Parathyroid adenoma (tissue), 2 donors: ENCODE results near the gene NKRF.

Experiments used
- H2AFZ ChIP-seq: fragments of 300-600 bp; sonication (generic); one replicate; pipeline ENCODE4 v1.7.0; 2017; ENCODE audit warnings: antibody characterized with exemption, mild to moderate bottlenecking
- H3K27ac ChIP-seq: fragments of 300-600 bp; sonication (generic); one replicate; pipeline ENCODE4 v1.7.0; 2017
- H3K27me3 ChIP-seq: fragments of 300-600 bp; sonication (generic); one replicate; pipeline ENCODE4 v1.7.0; 2017; ENCODE audit warnings: low read length; ENCODE audit not compliant: control insufficient read depth, insufficient read depth
- H3K36me3 ChIP-seq: fragments of 300-600 bp; sonication (generic); one replicate; pipeline ENCODE4 v1.7.0; 2017; ENCODE audit warnings: low read length; ENCODE audit not compliant: control insufficient read depth, insufficient read depth
- H3K4me1 ChIP-seq: fragments of 300-600 bp; sonication (generic); one replicate; pipeline ENCODE4 v1.7.0; 2017; ENCODE audit warnings: control low read depth
- H3K4me2 ChIP-seq: fragments of 300-600 bp; sonication (generic); one replicate; pipeline ENCODE4 v1.7.0; 2017; ENCODE audit warnings: low read length
- H3K4me3 ChIP-seq: fragments of 300-600 bp; sonication (generic); one replicate; pipeline ENCODE4 v1.7.0; 2017; ENCODE audit warnings: low read depth, low read length
- H3K79me2 ChIP-seq: fragments of 300-600 bp; sonication (generic); one replicate; pipeline ENCODE4 v1.7.0; 2017; ENCODE audit warnings: control low read depth
- H3K9ac ChIP-seq: fragments of 300-600 bp; sonication (generic); one replicate; pipeline ENCODE4 v1.7.0; 2017; ENCODE audit warnings: mild to moderate bottlenecking
- H3K9me3 ChIP-seq: fragments of 300-600 bp; sonication (generic); one replicate; pipeline ENCODE4 v1.7.0; 2017; ENCODE audit warnings: low read length; ENCODE audit not compliant: control insufficient read depth
- CTCF ChIP-seq: fragments of 300-600 bp; sonication (generic); IDR thresholded peaks from one replicate; pipeline ENCODE4 v1.7.0; 2017; ENCODE audit warnings: antibody characterized with exemption, mild to moderate bottlenecking
- donor health status: primary hyperparathyroidism.

NKRF gene

DNA sequence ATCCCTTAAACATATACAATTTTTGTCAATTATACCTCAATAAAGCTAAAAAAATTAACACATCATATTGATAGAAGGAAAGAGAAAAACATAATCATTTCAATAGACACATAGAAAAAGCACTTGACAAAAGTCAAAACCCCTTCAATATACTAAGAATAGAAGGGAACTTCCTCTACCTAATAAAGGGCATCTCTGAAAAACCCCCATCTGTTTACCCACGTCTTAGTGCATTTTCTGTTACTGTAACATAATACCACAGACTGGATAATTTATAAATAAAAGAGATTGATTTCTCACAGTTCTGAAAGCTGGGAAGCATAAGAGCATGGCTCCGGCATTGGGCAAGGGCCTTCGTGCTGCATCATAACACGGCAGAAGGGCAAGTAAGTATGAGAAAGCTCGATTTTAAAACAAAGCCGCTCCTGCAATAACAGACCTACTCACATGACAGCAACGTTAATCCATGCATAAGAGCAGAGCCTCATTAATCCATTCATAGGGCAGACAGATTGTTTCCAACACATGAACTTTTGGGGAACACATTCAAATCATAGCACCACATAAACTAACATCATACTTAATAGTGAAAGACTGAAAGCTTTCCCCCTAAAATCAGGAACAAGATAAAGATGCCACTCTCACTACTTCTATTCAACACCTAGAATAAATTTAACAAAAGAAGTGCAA is 56.8 kb downstream of the NKRF start:
- no peaks in the 10 kb centered on the region for H3K9me3 ChIP-seq
- no peaks in the 10 kb centered on the region for H3K4me1 ChIP-seq
- no peak overlapping the region for H3K4me2 ChIP-seq
- no peak overlapping the region for H3K4me3 ChIP-seq
- H3K9ac ChIP-seq, result no peak overlapping the region
- H2AFZ ChIP-seq, result no peak overlapping the region
- H3K27ac ChIP-seq, result no peak overlapping the region
- no peak for TF ChIP-seq CTCF
- H3K36me3 ChIP-seq, result no peaks in the 10 kb centered on the region
- peaks cover 2% of the 10 kb centered on the region for H3K79me2 ChIP-seq
- no peaks in the 10 kb centered on the region for H3K27me3 ChIP-seq

- Histone ChIP-seq H2AFZ (no peak overlapping the region), H3K4me1 (no peaks in the 10 kb centered on the region), H3K9ac (no peak overlapping the region), H3K27ac (no peak overlapping the region), H3K9me3 (no peaks in the 10 kb centered on the region), H3K27me3 (no peaks in the 10 kb centered on the region), H3K79me2 (no peaks in the 10 kb centered on the region), H3K4me3 (no peak overlapping the region), H3K36me3 (no peaks in the 10 kb centered on the region), H3K4me2 (no peak overlapping the region)
- TF ChIP-seq CTCF, result no peak
Observed at GRCh38 chrX:119541188-119541587, 65.0 kb downstream of the NKRF start.

- H3K4me2 ChIP-seq, result no peak overlapping the region
- TF ChIP-seq CTCF, result no peak
- H3K27ac ChIP-seq, result no peak overlapping the region
- H3K9me3 ChIP-seq, result no peaks in the 10 kb centered on the region
- H3K4me1 ChIP-seq, result no peaks in the 10 kb centered on the region
- H3K9ac ChIP-seq, result no peak overlapping the region
- no peaks in the 10 kb centered on the region for H3K79me2 ChIP-seq
- H3K27me3 ChIP-seq, result no peaks in the 10 kb centered on the region
- H3K4me3 ChIP-seq, result no peak overlapping the region
- H2AFZ ChIP-seq, result no peak overlapping the region
- no peaks in the 10 kb centered on the region for H3K36me3 ChIP-seq
Observed at GRCh38 chrX:119539872-119540271, 66.4 kb downstream of the NKRF start.
